Natural killer cell treated with Interleukin-12 subunit alpha and Interleukin-12 subunit beta and Interleukin-15 and Interleukin-18, amount 100 ng/mL, for 72 hours (primary cell): Measurements from ENCODE around the gene SHISAL2B. TPM values are rescaled to one million over a fixed set of nuclear protein-coding genes. Genes with fewer than 3 reads are reported as not detected.
A peak's percentile ranks its signal among the peaks of the same experiment; 100 is the strongest.
"Not testable (repeated sequence)": the region's sequence is repeated elsewhere in the genome, so short reads cannot be mapped to it uniquely, and the experiment has no call there.

ENCODE experiments used
- ATAC-seq, 2 donors: fragments of 150-1000 bp; cut with Tn5 transposase in 1 of 2; sonication (Bioruptor Pico), chemical (Tn5 transposase) in 1 of 2; 2 replicates each; pipeline ENCODE4 v1.10.0; 2021
- DNase-seq: peaks from one replicate; pipeline ENCODE4 v3.0.0; 2022; ENCODE audit warnings: low spot score
- H3K27ac Mint-ChIP-seq, 2 donors: 1 replicate in 1 of 2; 2 replicates in 1 of 2; pipeline ENCODE4 v1.8.0; 2022; ENCODE audit warnings: mixed read lengths in 2 of 2, mild to moderate bottlenecking in 1 of 2, moderate library complexity in 1 of 2
- H3K27me3 Mint-ChIP-seq, 2 donors: 1 replicate in 1 of 2; 2 replicates in 1 of 2; pipeline ENCODE4 v1.8.0; 2022; ENCODE audit warnings: mixed read lengths in 2 of 2
- H3K36me3 Mint-ChIP-seq: one replicate; pipeline ENCODE4 v1.8.0; 2022; ENCODE audit warnings: mixed read lengths
- H3K4me1 Mint-ChIP-seq, 2 donors: 1 replicate in 1 of 2; 2 replicates in 1 of 2; pipeline ENCODE4 v1.8.0; 2022; ENCODE audit warnings: low read depth in 2 of 2, mixed read lengths in 2 of 2, mild to moderate bottlenecking in 1 of 2
- H3K4me3 Mint-ChIP-seq: one replicate; pipeline ENCODE4 v1.8.0; 2022; ENCODE audit warnings: mixed read lengths
- H3K9me3 Mint-ChIP-seq: 2 replicates; pipeline ENCODE4 v1.8.0; 2022; ENCODE audit warnings: mixed read lengths
- total RNA-seq, 2 donors: library from RNA; stranded (reverse); gene quantifications; one replicate each; pipeline ENCODE4 v1.2.3, GENCODE V29; 2022

SHISAL2B gene
- total RNA-seq = not detected

- Mint-ChIP-seq H3K27me3 (peaks cover 33 to 56% of the 10 kb centered on the region in 2 donors), H3K9me3 (no peaks in the 10 kb centered on the region), H3K4me1 (peaks cover 0 to 3% of the 10 kb centered on the region in 2 donors), H3K36me3 (no peaks in the 10 kb centered on the region), H3K4me3 (no peak within 1 kb of the TSS), H3K27ac (no peak within 1 kb of the TSS)
- DNase-seq (no peak), ATAC-seq (peak; percentile 44 to 50)
Observed at GRCh38 chr5:64690417-64691151, at the start of gene SHISAL2B. Gene SHISAL2B (plus strand): TSS chr5:64690503. CDS start chr5:64690624, 121 bp downstream.

GRCh38 chr5:64644831-64645230 lies 45.5 kb upstream of the SHISAL2B start:
- Mint-ChIP-seq H3K4me3 (no peak overlapping the region), H3K4me1 (no peaks in the 10 kb centered on the region), H3K36me3 (no peaks in the 10 kb centered on the region), H3K27me3 (peaks cover 2 to 16% of the 10 kb centered on the region in 2 donors), H3K9me3 (no peaks in the 10 kb centered on the region), H3K27ac (no peak overlapping the region)
- ATAC-seq (no peak), DNase-seq (no peak)

- peak in 1 of 2 donors; percentile 52 for ATAC-seq
- H3K4me1 Mint-ChIP-seq = no peaks in the 10 kb centered on the region
- H3K27me3 Mint-ChIP-seq = peaks cover 0 to 16% of the 10 kb centered on the region in 2 donors
- no peaks in the 10 kb centered on the region for H3K9me3 Mint-ChIP-seq
- no peak overlapping the region for H3K4me3 Mint-ChIP-seq
- H3K27ac Mint-ChIP-seq = no peak overlapping the region
- no peak for DNase-seq
- H3K36me3 Mint-ChIP-seq = no peaks in the 10 kb centered on the region
Observed at GRCh38 chr5:64646169-64646568, 44.1 kb upstream of the SHISAL2B start.

- Mint-ChIP-seq H3K36me3 (no peaks in the 10 kb centered on the region), H3K27ac (no peak overlapping the region), H3K4me1 (no peaks in the 10 kb centered on the region), H3K4me3 (no peak overlapping the region), H3K9me3 (no peaks in the 10 kb centered on the region), H3K27me3 (peaks cover 5 to 16% of the 10 kb centered on the region in 2 donors)
- DNase-seq (no peak), ATAC-seq (no peak)
Observed at GRCh38 chr5:64649512-64649911, 40.8 kb upstream of the SHISAL2B start.

GRCh38 chr5:64653766-64654560 lies 36.3 kb upstream of the SHISAL2B start:
- Mint-ChIP-seq H3K4me1 (no peaks in the 10 kb centered on the region), H3K27ac (no peak overlapping the region), H3K36me3 (no peaks in the 10 kb centered on the region), H3K9me3 (no peaks in the 10 kb centered on the region), H3K27me3 (peaks cover 8% of the 10 kb centered on the region in 2 donors), H3K4me3 (no peak overlapping the region)
- DNase-seq (no peak), ATAC-seq (no peak)

- ATAC-seq (no peak), DNase-seq (no peak)
- H3K27ac Mint-ChIP-seq = no peak overlapping the region
- H3K9me3 Mint-ChIP-seq = no peaks in the 10 kb centered on the region
- no peak overlapping the region for H3K4me3 Mint-ChIP-seq
- no peaks in the 10 kb centered on the region for H3K4me1 Mint-ChIP-seq
- no peaks in the 10 kb centered on the region for H3K36me3 Mint-ChIP-seq
- peaks cover 8 to 11% of the 10 kb centered on the region in 2 donors for H3K27me3 Mint-ChIP-seq
Observed at GRCh38 chr5:64654561-64654938, 35.8 kb upstream of the SHISAL2B start.

- H3K4me1 Mint-ChIP-seq = no peaks in the 10 kb centered on the region
- ATAC-seq (no peak), DNase-seq (no peak)
- H3K36me3 Mint-ChIP-seq = no peaks in the 10 kb centered on the region
- H3K4me3 Mint-ChIP-seq = no peak overlapping the region
- peaks cover 8 to 15% of the 10 kb centered on the region in 2 donors for H3K27me3 Mint-ChIP-seq
- no peaks in the 10 kb centered on the region for H3K9me3 Mint-ChIP-seq
- no peak overlapping the region for H3K27ac Mint-ChIP-seq
Observed at GRCh38 chr5:64655596-64655995, 34.7 kb upstream of the SHISAL2B start.

- DNase-seq (no peak), ATAC-seq (no peak)
- no peaks in the 10 kb centered on the region for H3K9me3 Mint-ChIP-seq
- no peak overlapping the region for H3K4me3 Mint-ChIP-seq
- no peak overlapping the region for H3K27ac Mint-ChIP-seq
- no peaks in the 10 kb centered on the region for H3K4me1 Mint-ChIP-seq
- no peaks in the 10 kb centered on the region for H3K36me3 Mint-ChIP-seq
- H3K27me3 Mint-ChIP-seq = peaks cover 3 to 18% of the 10 kb centered on the region in 2 donors
Observed at GRCh38 chr5:64659289-64659688, 31.0 kb upstream of the SHISAL2B start.

- H3K9me3 Mint-ChIP-seq, ATAC-seq, H3K4me1 Mint-ChIP-seq, H3K4me3 Mint-ChIP-seq, H3K27ac Mint-ChIP-seq, H3K36me3 Mint-ChIP-seq, DNase-seq: not testable (repeated sequence)
- peaks cover 6 to 23% of the 10 kb centered on the region in 2 donors for H3K27me3 Mint-ChIP-seq
Observed at GRCh38 chr5:64663181-64663580, 27.1 kb upstream of the SHISAL2B start.

- ATAC-seq = no peak
- peaks cover 14 to 21% of the 10 kb centered on the region in 2 donors for H3K27me3 Mint-ChIP-seq
- no peaks in the 10 kb centered on the region for H3K36me3 Mint-ChIP-seq
- no peak for DNase-seq
- H3K4me3 Mint-ChIP-seq = no peak overlapping the region
- H3K9me3 Mint-ChIP-seq = no peaks in the 10 kb centered on the region
- H3K27ac Mint-ChIP-seq = no peak overlapping the region
- H3K4me1 Mint-ChIP-seq = no peaks in the 10 kb centered on the region
Observed at GRCh38 chr5:64665243-64665642, 25.1 kb upstream of the SHISAL2B start.

GRCh38 chr5:64666078-64666477 lies 24.2 kb upstream of the SHISAL2B start:
- no peak for ATAC-seq
- Mint-ChIP-seq H3K36me3 (no peaks in the 10 kb centered on the region), H3K4me1 (no peaks in the 10 kb centered on the region), H3K9me3 (no peaks in the 10 kb centered on the region), H3K4me3 (no peak overlapping the region), H3K27ac (no peak overlapping the region), H3K27me3 (peaks cover 17 to 21% of the 10 kb centered on the region in 2 donors)
- DNase-seq = no peak

- no peak for DNase-seq
- Mint-ChIP-seq H3K27me3 (peaks cover 17 to 21% of the 10 kb centered on the region in 2 donors), H3K36me3 (no peaks in the 10 kb centered on the region), H3K4me3 (no peak overlapping the region), H3K9me3 (no peaks in the 10 kb centered on the region), H3K4me1 (no peaks in the 10 kb centered on the region), H3K27ac (no peak overlapping the region)
- ATAC-seq = no peak
Observed at GRCh38 chr5:64667068-64667467, 23.2 kb upstream of the SHISAL2B start.

- no peak for DNase-seq
- Mint-ChIP-seq H3K4me3 (no peak overlapping the region), H3K9me3 (peaks cover 6% of the 10 kb centered on the region), H3K27me3 (peaks cover 19 to 20% of the 10 kb centered on the region in 2 donors), H3K27ac (no peak overlapping the region), H3K4me1 (no peaks in the 10 kb centered on the region), H3K36me3 (no peaks in the 10 kb centered on the region)
- ATAC-seq = no peak
Observed at GRCh38 chr5:64670277-64670676, 20.0 kb upstream of the SHISAL2B start.

- H3K27me3 Mint-ChIP-seq = peaks cover 20 to 21% of the 10 kb centered on the region in 2 donors
- no peaks in the 10 kb centered on the region for H3K4me1 Mint-ChIP-seq
- no peak overlapping the region for H3K27ac Mint-ChIP-seq
- no peak overlapping the region for H3K4me3 Mint-ChIP-seq
- peaks cover 6% of the 10 kb centered on the region for H3K9me3 Mint-ChIP-seq
- H3K36me3 Mint-ChIP-seq = no peaks in the 10 kb centered on the region
- DNase-seq = no peak
- ATAC-seq = peak in 1 of 2 donors; percentile 27
Observed at GRCh38 chr5:64671678-64672077, 18.6 kb upstream of the SHISAL2B start.
